Measurements from ENCODE around the gene ZG16B. TPM values are rescaled to one million over a fixed set of nuclear protein-coding genes. Genes with fewer than 3 reads are reported as not detected.

The ZG16B gene, protein sequence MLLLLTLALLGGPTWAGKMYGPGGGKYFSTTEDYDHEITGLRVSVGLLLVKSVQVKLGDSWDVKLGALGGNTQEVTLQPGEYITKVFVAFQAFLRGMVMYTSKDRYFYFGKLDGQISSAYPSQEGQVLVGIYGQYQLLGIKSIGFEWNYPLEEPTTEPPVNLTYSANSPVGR
- total RNA-seq: not detected

DNA sequence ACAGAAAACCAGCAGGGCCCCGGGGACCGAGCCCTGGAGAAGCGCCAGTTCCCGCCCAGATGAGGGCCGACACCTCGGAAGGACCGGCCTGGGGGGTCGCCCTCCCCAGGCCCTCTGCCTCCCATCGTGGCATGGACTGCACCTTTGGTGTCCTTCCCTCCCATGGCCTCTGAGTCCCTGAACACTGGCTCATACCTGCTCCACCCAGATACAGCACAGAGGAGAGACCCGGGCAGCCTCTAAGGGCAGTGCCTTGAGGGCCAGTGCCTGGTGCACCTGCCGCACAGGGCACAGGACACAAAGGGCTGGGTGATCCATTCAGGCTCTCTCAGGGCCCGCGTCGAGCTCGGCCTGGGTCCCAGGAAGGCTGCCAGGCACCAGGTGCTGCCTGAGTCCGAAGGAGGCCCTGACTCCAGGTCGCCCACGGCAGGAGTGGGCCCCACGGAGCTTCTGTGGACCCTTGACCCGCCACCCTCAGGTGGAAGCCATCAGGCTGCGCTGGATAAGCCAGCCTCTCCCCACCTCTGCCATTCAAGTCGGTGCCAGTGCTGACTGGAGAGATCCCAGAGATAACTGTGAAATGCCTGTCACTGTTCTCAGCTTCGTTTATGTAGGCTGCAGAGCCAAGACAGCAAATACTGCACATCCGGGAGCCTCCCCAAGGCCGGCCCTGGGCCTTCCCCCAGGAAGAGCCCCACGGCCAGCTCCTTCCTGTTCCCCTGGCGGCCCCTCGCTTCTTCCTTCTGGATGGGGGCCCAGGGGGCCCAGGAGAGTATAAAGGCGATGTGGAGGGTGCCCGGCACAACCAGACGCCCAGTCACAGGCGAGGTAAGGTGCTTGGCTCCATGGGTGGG is at the start of gene ZG16B:
ZG16B (plus strand) TSS at position 803 of the 854 bp plus-strand sequence. CDS start 139 bp downstream, outside the sequence.
- ATAC-seq (peak; percentile 20), DNase-seq (ENCODE audit: low spot score) (no peak)

DNA sequence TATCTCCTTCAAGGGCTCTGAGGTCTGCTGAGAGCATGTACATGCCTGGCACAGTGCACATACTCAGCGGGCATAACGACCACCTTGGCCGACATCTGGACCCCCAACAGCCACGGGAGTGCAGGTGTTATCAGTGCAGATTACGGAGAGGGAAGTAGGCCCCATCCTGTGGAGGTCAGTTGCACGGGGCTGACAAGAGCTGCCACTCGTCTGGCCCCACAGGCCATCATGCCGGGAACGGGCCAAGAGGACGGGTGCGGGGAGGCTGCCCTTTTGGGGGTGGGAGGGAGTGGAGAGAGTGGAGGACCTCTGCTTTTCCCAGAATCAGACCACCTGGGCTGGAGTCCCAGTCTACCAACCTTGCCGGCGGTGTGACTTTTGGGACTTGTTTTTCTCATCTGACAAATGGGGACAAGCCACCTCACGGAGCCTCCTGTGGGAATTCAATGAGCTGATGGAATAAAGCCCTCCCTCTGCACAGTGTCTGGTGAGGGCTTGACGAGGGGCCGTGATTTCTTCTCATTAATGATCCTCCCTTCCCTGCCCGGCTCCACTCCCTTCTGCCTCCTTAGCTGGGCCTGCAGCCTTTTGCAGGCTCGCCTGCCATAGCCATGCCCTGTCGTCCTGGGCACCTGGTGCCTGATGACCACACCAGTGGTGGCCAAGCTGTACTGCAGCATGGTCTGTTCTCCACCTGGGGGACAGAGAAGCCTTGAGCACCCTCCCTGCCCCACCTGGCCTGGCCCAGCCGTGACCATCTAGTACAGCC is 47.3 kb upstream of the ZG16B start:
- DNase-seq (ENCODE audit: low spot score): no peak

DNA sequence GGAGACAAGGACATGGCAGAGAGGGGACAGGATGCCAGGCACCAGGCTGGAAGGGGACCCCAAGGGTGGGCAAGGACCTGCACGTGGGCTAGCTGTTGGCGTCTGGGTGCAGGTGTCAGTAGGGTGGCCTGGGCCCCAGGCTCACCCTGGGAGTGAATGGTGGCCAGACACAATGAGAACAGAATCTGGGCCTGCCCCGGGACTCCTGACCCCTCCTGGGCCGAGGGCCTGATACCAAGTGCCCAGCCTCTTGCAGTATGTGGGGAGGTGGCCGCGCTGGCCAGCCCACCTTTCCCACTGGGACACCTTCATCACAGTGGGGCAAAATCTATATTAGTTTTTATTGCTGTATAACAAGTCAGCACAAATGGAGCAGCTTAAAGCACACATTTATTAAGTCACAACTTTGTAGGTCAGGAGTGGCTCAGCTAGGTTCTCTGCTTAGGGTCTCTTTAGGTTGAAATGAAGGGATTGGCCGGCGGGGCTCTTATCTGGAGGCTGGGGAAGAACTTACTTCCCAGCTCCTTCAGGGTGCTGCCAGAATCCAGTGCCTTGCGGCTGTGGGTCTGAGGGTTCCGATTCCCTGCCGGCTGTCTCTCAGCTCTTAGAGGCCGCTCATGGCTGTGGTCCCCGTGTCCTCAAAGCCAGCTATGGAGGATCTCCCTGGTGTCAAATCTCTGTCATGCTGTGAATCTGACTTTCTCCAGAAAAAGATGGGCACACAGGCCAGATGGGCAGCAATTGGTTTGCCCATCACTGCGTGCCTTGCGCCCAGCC is 46.3 kb upstream of the ZG16B start:
- ATAC-seq (no peak), DNase-seq (ENCODE audit: low spot score) (no peak)

More for the DNA sequence above, 47.3 kb upstream of the ZG16B start:
- ATAC-seq: no peak

DNA sequence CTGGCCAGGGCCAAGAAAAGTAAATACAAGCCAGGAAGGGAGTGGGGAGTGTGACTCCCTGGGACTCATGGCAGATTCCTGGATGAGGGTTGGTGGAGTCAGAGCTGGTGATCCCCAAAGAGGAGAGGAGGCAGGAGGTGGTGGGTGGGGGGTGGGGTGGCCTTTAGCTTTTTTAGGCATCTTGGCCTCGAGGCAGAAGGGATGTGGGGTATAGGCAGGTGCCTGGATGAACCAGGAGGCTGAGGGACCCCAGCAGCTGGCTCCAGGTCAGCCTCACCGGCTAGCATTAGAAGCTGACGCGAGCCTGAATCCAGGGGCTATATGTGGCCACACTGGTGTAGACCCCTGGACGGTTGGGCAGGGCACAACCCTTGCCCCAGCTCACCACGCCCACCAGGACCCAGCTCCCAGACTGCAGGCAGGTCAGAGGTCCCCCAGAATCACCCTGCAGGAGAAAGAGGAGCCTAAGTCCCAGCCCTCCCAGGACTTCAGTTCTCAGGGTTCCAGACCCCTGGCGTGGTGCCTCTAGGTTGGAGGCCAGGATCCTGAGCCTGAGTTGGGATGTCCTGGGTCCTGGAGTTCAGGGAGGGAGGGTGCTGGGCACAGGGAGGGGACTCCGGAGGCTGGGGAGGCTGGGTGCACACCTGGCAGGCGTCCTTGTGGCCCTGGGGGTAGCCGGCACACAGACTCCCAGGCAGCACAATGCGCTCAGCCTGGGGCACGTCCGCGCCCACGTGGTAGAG is 45.6 kb upstream of the ZG16B start:
- DNase-seq (ENCODE audit: low spot score) (no peak), ATAC-seq (no peak)

DNA sequence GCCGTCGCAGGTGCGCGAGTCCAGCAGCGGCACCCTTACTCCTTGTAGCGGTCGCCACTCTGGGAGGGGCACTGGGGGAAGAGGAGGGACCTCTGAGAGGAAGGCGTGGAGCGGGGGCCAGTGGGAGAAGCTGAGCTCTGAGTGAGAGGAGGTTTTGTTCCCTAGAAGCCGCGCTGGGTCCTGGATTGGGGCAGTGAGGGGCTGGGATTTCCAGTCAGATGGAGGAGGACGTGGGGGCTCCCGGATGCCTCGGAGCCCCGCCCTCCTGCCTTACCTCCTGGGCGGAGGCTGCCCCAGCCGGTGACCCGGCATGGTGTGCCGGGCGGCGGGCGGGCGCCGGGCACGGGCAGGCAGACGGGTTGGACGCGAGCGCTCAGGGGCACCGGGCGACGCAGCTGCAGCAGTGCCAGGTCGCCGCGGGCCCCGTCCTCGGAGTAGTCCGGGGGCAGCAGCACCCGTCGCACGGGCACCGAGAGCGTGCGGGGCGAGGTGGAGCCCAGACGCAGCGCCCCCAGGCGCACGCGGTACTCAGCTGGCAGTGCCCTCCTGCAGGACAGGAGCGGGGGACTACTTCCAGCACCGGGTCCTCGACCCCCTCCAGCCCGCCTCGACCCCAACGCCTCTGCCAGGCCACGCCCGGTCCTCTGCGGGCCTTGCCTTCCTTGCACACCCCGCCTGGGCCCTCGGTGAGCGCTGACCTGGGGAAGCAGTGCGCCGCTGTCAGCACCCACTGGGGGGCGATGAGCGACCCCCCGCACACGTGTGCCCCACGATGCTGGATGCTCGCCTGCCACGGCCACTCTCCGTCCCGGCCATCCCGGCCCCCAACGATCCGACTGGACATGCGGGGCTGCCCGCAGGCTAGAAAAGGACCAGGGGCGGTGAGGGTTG is 44.8 kb upstream of the ZG16B start:
- ATAC-seq: peak; percentile 29
- no peak for DNase-seq (ENCODE audit: low spot score)

DNA sequence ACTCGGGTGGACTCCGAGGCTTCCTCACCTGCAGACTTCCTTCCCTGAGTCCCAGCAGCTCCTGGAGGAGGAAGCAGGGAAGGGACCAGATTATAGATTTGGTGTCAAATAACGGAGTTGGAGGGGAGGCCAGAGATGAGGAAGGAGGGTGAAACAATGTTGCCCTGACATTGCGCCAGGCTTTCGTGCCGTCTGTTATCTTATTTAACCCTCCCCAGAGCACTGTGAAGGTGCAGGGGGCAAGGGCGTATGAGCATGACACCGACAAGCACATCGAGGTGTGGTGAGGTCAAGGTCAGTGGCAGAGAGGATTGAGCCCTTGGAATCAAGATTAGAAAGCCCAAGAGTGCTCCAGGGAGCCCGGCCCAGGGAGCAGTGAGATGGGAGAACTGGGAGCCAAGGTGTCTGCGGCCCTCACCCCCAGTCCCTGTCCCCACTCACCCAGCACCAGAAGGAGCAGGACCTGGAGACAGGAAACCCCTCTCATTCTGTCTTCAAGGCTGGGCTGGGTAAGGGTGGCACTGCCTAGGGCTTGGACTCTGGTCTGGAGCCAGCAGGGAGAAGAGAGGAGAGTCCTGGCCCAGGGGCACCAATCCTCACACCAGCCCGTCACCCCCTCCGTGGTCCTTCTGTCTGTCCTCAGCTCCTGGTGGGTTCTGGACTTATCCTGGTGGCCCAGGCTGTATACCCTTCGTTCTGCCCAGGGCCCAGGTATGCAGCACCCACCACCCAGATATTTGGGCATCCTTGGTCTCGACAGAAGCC is 43.9 kb upstream of the ZG16B start:
- DNase-seq (ENCODE audit: low spot score) (no peak), ATAC-seq (no peak)

DNA sequence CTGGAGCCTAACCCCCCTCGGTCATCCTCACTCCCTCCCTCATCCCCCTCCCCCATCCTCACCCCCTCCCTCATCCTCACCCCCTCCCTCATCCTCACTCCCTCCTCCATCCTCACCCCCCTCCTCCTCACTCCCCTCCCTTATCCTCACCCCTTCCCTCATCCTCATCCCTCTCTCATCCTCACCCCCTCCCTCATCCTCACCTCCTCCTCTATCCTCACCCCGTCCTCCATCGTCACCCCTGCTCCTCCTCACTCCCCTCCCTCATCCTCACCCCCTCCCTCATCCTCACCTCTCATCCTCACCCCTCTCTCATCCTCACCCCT is 43.3 kb upstream of the ZG16B start:
- DNase-seq (ENCODE audit: low spot score) (no peak), ATAC-seq (no peak)

DNA sequence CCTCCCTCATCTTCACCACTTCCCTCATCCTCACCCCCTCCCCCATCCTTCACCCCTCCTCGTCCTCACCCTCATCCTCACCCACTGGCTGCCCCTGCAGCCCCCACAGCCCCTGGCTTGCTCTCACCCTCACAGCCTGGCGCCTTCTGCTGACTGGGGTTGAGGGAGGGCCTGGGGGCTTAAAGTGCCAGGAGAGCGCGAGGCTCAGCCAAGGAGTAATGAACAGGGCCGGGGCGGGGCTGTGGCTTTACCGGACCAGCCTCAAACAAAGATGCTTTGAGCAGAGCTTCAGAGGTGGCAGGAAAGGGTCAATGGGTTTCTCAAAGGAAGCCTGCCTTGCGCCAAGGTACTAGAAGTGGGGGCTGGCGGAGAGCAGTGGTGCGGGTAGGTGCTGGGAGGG is 42.7 kb upstream of the ZG16B start, which contains the start of gene PRSS33:
PRSS33 (minus strand) TSS at position 155 of the 400 bp plus-strand sequence. CDS start 1,013 bp downstream, outside the sequence.
- DNase-seq (ENCODE audit: low spot score): no peak
- ATAC-seq: no peak

DNA sequence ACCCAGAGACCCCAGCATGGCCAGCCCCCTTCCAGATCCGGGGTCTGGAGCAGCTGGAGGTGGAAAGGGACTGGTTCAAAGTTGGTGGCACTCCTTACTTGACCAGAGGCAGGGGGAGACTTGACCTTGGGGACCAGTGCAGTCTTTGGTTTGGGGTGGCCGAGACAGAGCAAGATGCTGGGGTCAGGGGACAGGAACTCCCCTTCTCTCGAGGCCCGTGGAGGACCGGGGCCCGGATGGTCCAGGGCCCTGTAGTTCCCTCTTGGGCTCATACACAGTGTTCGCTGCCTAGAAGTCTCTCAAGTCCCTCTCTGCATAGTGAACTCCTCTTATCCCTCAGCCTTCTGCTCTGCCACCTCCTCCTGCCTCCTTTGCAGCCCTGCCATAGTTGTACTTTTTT is 42.1 kb upstream of the ZG16B start:
- DNase-seq (ENCODE audit: low spot score) (no peak), ATAC-seq (no peak)

DNA sequence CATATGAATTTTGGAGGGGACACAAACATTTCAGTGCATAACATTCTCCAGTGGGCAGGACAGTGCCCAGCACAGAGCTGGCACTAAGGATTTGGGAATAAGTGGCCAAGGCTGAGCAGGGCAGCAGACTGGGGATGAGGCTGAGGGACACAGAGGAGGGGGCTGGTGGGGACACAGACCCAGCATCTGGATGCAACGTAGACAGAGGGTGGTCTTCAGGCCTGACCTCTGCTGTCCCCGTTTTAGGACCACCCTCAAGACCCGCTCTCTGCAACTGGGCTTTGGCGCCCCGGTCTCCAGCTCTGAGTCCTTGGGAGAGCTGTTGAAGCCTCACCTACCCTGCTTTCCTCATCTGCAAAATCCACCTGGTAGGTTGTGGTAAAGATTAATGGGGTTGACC is 39.5 kb upstream of the ZG16B start:
- no peak for ATAC-seq
- no peak for DNase-seq (ENCODE audit: low spot score)

DNA sequence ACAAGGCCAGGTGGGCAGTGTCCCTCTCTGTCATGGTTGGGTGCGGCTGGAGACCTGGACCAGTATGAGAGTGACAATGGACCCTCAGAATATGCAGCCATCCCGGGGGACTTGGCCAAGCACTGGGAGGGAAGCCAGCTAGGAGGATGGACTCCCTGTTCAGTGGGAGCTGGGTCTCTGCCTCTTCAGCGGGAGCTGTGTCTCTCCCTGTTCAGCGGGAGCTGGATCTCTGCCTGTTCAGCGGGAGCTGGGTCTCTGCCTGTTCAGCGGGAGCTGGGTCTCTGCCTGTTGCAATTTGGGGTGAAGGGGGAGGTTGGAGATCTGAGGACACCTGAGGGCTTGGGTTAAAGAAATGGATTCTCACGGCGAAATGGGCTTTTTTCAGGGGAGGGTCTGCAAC is 38.9 kb upstream of the ZG16B start:
- DNase-seq (ENCODE audit: low spot score) (no peak), ATAC-seq (no peak)

DNA sequence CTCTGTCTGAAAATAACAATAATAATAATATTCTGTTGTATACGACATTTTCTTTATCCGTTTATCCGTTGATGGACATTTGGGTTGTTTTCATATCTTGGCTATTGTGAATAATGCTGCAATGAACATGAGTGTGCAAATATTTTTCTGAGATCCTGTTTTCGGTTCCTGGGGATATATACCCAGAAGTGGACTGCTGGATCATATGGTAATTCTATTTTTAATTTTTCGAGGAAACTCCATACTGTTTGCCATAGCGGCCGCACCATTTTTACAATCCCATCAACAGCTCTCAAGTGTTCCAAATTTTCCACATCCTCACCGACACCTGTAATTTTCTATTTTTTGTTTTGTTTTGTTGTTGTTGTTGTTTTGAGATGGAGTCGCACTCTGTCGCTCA is 37.2 kb upstream of the ZG16B start:
- ATAC-seq (no peak), DNase-seq (ENCODE audit: low spot score) (no peak)

DNA sequence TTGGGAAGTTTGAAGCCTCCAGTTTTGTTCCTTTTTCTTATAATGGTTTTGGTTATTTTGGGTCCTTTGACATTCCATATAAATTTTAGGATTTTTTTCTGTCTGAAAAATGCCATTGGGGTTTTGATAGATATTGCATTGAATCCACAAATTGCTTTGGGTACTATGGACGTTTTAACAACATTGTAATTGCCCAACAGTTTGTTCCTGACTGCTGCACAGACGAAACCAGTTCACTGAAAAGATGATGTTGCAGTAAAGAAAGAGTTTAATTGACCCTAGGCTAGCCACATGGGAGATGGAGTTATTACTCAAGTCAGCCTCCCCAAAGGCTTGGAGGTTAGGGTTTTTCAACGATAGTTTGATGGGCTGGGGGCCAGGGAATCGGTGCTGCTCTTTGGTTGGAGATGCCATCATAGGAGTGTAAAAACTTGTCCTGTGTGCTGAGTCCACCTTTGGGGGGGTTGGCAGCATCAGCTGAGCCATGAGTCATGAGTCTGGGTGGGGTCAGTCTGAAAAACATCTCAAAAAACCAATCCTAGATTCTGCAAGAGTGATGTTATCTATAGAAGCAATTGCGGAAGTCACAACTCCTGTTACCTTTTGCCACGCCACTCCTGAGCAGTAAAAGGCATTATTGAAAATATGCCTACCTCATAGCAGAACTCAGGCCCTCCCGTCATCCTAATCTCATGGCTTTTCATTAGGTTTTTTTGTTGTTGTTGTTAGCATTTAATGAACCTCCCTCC is 34.5 kb upstream of the ZG16B start:
- DNase-seq (ENCODE audit: low spot score) (no peak), ATAC-seq (no peak)

DNA sequence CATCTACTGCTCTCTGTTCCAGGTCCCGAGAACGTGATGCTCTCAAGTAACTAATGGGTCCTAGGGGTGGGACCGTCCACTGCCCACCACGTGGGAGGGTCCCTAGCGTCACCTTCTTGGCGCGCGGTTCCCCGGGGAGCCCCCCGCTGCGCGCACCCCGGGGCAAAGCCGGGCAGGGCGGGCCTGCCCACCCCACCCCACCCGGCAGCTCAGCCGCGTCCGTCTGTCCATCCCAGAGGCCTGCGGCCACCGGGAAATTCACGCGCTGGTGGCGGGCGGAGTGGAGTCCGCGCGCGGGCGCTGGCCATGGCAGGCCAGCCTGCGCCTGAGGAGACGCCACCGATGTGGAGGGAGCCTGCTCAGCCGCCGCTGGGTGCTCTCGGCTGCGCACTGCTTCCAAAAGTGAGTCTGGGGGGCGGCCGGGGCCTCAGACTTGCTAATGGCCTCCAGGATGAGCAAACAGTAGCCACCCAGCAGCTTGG is 31.3 kb upstream of the ZG16B start:
- ATAC-seq (no peak), DNase-seq (ENCODE audit: low spot score) (no peak)

DNA sequence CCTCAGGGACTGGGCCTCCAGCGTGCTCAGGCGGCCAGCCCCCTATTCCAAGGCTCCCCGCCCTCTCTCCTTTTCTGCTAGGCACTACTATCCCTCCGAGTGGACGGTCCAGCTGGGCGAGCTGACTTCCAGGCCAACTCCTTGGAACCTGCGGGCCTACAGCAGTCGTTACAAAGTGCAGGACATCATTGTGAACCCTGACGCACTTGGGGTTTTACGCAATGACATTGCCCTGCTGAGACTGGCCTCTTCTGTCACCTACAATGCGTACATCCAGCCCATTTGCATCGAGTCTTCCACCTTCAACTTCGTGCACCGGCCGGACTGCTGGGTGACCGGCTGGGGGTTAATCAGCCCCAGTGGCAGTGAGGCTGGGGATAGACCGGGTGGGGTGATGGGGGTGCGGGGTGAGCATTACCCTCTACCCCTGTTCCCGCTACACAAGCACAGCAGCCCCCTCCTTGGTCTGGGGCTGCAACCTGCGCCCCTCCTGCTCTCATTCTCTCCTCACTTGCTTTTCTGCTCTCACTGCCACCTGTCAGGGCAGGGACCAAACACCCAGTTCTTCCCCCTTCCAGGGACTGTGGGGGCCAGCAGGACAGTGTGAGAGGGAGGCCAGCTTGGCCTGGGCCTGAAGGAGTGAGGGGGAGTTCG is 30.8 kb upstream of the ZG16B start:
- ATAC-seq (no peak), DNase-seq (ENCODE audit: low spot score) (no peak)

DNA sequence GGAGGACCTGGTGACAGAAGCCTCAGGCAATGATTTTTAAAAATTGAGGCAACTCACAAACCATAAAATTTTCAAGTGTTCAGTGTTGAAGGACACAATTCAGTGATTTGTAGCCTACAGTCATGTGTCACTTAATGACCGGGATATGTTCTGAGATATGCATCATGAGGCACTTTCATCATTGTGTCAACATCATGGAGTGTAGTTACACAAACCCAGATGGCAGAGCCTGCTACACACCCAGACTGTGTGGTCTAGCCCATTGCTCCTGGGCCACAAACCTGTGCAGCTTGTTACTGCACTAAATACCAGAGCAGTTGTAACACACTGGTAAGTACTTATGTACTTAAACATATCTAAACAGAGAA is 30.3 kb upstream of the ZG16B start:
- ATAC-seq: no peak
- no peak for DNase-seq (ENCODE audit: low spot score)

DNA sequence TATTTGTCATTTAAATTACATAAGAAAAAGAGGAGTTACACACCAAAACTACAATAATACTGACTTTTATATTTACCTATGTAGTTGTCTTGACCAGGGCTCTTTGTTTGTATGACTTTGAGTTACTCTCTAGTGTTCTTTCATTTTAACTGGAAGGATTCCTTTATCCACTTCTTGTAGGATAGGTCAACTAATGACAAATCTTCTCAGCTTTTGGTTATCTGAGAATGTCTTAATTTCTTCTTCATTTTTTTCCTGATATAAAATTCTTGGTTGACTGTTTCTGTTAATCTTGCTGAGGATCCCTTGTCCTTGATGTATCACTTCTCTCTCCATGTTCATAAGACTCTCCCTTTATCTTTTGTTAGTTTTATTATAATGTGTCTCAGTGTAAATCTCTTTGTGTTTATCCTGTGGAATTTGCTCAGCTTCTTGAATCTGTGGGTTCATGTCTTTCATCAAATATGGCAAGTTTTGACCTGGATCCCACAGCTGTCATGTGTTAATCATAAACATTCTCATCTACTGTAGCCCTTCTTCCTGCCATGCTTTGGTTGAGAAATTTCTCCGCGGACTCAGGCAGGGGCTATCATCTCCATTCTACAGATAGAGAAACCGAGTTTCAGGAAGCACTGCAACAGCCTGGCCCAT is 26.4 kb upstream of the ZG16B start:
- DNase-seq (ENCODE audit: low spot score) (no peak), ATAC-seq (no peak)
